GM23338 (cell line): ENCODE results near the gene PLAAT2. TPM values are rescaled to one million over a fixed set of nuclear protein-coding genes. Genes with fewer than 3 reads are reported as not detected.

ENCODE experiments used
- ATAC-seq: fragments of 200-7000 bp; cut with Tn5 transposase; 3 replicates; pipeline ENCODE4 v1.9.1; 2020
- DNase-seq: peaks from one replicate; pipeline ENCODE4 v3.0.0-alpha.2; 2015; ENCODE audit warnings: low spot score
- H2AFZ ChIP-seq: fragments of 200-600 bp; sonication (generic); 2 replicates; pipeline ENCODE4 v1.8.0; 2016; ENCODE audit warnings: antibody characterized with exemption, mild to moderate bottlenecking, moderate library complexity
- H3F3A ChIP-seq: fragments of 200-600 bp; sonication (generic); replicated peaks from 2 replicates; pipeline ENCODE4 v1.8.0; 2017; ENCODE audit warnings: antibody characterized with exemption, mixed run types, low read depth
- H3K27ac ChIP-seq: fragments of 200-600 bp; sonication (generic); 2 replicates; pipeline ENCODE4 v1.6.1; 2016; ENCODE audit warnings: low read depth
- H3K27me3 ChIP-seq: fragments of 200-600 bp; sonication (generic); 2 replicates; pipeline ENCODE4 v1.8.0; 2016; ENCODE audit warnings: mild to moderate bottlenecking, mixed run types, moderate library complexity; ENCODE audit not compliant: insufficient read depth
- H3K36me3 ChIP-seq: fragments of 200-600 bp; sonication (generic); 2 replicates; pipeline ENCODE4 v1.8.0; 2016; ENCODE audit warnings: mild to moderate bottlenecking; ENCODE audit not compliant: insufficient read depth
- H3K4me1 ChIP-seq: fragments of 200-600 bp; sonication (generic); 2 replicates; pipeline ENCODE4 v1.8.0; 2016; ENCODE audit warnings: mild to moderate bottlenecking, moderate library complexity; ENCODE audit not compliant: insufficient read depth
- H3K4me2 ChIP-seq: fragments of 200-600 bp; sonication (generic); 2 replicates; pipeline ENCODE4 v1.7.1; 2017; ENCODE audit warnings: mixed run types
- H3K4me3 ChIP-seq: fragments of 200-600 bp; sonication (generic); 2 replicates; pipeline ENCODE4 v1.6.1; 2016; ENCODE audit warnings: mixed run types
- H3K79me2 ChIP-seq: fragments of 200-600 bp; sonication (generic); replicated peaks from 2 replicates; pipeline ENCODE4 v1.8.0; 2017; ENCODE audit warnings: mild to moderate bottlenecking; ENCODE audit not compliant: insufficient read depth
- H3K9me2 ChIP-seq: fragments of 200-600 bp; sonication (generic); 2 replicates; pipeline ENCODE4 v1.8.0; 2017; ENCODE audit not compliant: insufficient read depth
- H4K20me1 ChIP-seq: fragments of 200-600 bp; sonication (generic); replicated peaks from 2 replicates; pipeline ENCODE4 v1.8.0; 2017; ENCODE audit warnings: mild to moderate bottlenecking; ENCODE audit not compliant: insufficient read depth
- H3K27ac Mint-ChIP-seq: 2 replicates; pipeline ENCODE4 v1.8.0; 2020; ENCODE audit warnings: inconsistent platforms, mild to moderate bottlenecking, moderate library complexity, mixed read lengths
- H3K27me3 Mint-ChIP-seq: 3 replicates; pipeline ENCODE4 v1.8.0; 2022; ENCODE audit warnings: low read depth, mild to moderate bottlenecking, moderate library complexity, mixed read lengths, inconsistent platforms; ENCODE audit not compliant: insufficient read depth, poor library complexity
- H3K36me3 Mint-ChIP-seq: 3 replicates; pipeline ENCODE4 v1.8.0; 2021; ENCODE audit warnings: low read depth, mild to moderate bottlenecking, inconsistent platforms, moderate library complexity, mixed read lengths
- H3K4me1 Mint-ChIP-seq: 3 replicates; pipeline ENCODE4 v1.8.0; 2020; ENCODE audit warnings: mild to moderate bottlenecking, inconsistent platforms, mixed read lengths
- H3K4me3 Mint-ChIP-seq: 3 replicates; pipeline ENCODE4 v1.8.0; 2021; ENCODE audit warnings: moderate library complexity, mild to moderate bottlenecking, inconsistent platforms, mixed read lengths
- H3K9me3 Mint-ChIP-seq: 3 replicates; pipeline ENCODE4 v1.8.0; 2020; ENCODE audit warnings: moderate library complexity, mild to moderate bottlenecking, inconsistent platforms, mixed read lengths
- ETS1 ChIP-seq: IDR thresholded peaks from 2 replicates; pipeline ENCODE4 v1.6.1; 2016; ENCODE audit warnings: antibody characterized with exemption
- EZH2phosphoT487 ChIP-seq: fragments of 200-600 bp; sonication (generic); IDR thresholded peaks from one replicate; pipeline ENCODE4 v1.8.1; 2018; ENCODE audit warnings: antibody characterized with exemption; ENCODE audit not compliant: unreplicated experiment
- NANOG ChIP-seq: IDR thresholded peaks from 2 replicates; pipeline ENCODE4 v1.6.1; 2016; ENCODE audit warnings: antibody characterized with exemption, borderline replicate concordance
- STAT1 ChIP-seq: IDR thresholded peaks from one replicate; pipeline ENCODE4 v1.6.1; 2016; ENCODE audit warnings: antibody characterized with exemption; ENCODE audit not compliant: unreplicated experiment
- ZNF114 ChIP-seq: fragments of 250-450 bp; sonication (Bioruptor Pico); IDR thresholded peaks from 2 replicates; pipeline ENCODE4 v1.5.0; 2020; ENCODE audit warnings: mild to moderate bottlenecking, moderate library complexity
- polyA plus RNA-seq: library from polyadenylated mRNA; unstranded; fragments of >200 nt; fragmentation: Nextera tagmentation; extraction: Ambion mirVana; gene quantifications from 2 replicates; pipeline ENCODE4 v1.2.1, GENCODE V29; 2016
- total RNA-seq: library from RNA; depleted of rRNA; stranded (reverse); fragments of >200 nt; shearing (Covaris generic); gene quantifications from 2 replicates; pipeline ENCODE4 v1.2.3, GENCODE V29; 2014
- TF ChIP-seq, protein P1 (sequence below): fragments of 250-450 bp; sonication (Bioruptor Pico); IDR thresholded peaks from 2 replicates; pipeline ENCODE4 v1.5.0; 2020; ENCODE audit warnings: mild to moderate bottlenecking, moderate library complexity

The PLAAT2 gene
- total and polyA plus RNA-seq, 2 experiments from 2014 or later = 0.66 to 0.78 TPM

DNA sequence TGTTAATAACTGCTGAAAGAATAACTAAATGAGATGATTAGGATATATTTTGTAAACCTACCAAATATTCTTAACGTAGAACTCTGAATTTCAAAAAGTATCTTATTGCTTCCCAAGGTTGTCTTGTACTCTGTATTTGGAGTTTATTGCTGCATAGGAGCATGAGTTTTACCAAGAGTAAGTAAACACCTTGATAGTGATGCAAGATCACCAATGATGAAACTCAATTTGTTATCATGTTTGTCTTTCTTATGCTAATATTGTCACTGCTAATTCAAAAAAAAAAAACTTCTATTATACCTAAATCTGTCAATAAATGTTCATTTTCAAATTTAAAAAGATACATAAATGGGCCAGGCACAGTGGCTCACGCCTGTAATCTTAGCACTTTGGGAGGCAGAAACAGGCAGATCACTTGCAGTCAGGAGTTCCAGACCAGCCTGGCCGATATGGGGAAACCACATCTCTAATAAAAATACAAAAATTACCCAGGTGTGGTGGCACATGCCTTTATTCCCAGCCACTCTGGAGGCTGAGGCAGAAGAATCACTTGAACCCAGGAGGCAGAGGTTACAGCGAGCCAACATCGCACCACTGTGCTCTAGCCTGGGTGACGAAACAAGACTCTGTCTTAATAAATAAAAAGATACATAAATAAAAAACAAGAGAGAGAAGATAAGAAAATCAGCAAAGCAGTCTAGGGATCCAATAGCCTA lies 23.4 kb upstream of the PLAAT2 start:
- no peak for DNase-seq
- H3K4me1 Mint-ChIP-seq = no peaks in the 10 kb centered on the region; the same call in 2 of the 3 replicates
- peaks cover 45% of the 10 kb centered on the region for H3K36me3 ChIP-seq
- H3K27me3 Mint-ChIP-seq = peaks cover 4% of the 10 kb centered on the region
- H3K9me2 ChIP-seq = no peaks in the 10 kb centered on the region
- H3K4me3 Mint-ChIP-seq = no peak overlapping the region
- no peak overlapping the region for H2AFZ ChIP-seq
- no peaks in the 10 kb centered on the region for H3K27me3 ChIP-seq
- no peaks in the 10 kb centered on the region; the same call in 1 of the 2 replicates for H3K79me2 ChIP-seq
- peaks cover 71% of the 10 kb centered on the region for H3K36me3 Mint-ChIP-seq
- H3K27ac ChIP-seq = peak overlapping the region; percentile 70; the same call in 1 of the 2 replicates
- H3K9me3 Mint-ChIP-seq = peaks cover 15% of the 10 kb centered on the region
- ATAC-seq = no peak
- no peaks in the 10 kb centered on the region for H4K20me1 ChIP-seq
- no peak overlapping the region for H3K4me3 ChIP-seq
- TF ChIP-seq ETS1 (no peak), NANOG (no peak), EZH2phosphoT487 (no peak), ZNF114 (CRISPR knock-in tag) (no peak), STAT1 (no peak)
- TF ChIP-seq, protein P1, sequence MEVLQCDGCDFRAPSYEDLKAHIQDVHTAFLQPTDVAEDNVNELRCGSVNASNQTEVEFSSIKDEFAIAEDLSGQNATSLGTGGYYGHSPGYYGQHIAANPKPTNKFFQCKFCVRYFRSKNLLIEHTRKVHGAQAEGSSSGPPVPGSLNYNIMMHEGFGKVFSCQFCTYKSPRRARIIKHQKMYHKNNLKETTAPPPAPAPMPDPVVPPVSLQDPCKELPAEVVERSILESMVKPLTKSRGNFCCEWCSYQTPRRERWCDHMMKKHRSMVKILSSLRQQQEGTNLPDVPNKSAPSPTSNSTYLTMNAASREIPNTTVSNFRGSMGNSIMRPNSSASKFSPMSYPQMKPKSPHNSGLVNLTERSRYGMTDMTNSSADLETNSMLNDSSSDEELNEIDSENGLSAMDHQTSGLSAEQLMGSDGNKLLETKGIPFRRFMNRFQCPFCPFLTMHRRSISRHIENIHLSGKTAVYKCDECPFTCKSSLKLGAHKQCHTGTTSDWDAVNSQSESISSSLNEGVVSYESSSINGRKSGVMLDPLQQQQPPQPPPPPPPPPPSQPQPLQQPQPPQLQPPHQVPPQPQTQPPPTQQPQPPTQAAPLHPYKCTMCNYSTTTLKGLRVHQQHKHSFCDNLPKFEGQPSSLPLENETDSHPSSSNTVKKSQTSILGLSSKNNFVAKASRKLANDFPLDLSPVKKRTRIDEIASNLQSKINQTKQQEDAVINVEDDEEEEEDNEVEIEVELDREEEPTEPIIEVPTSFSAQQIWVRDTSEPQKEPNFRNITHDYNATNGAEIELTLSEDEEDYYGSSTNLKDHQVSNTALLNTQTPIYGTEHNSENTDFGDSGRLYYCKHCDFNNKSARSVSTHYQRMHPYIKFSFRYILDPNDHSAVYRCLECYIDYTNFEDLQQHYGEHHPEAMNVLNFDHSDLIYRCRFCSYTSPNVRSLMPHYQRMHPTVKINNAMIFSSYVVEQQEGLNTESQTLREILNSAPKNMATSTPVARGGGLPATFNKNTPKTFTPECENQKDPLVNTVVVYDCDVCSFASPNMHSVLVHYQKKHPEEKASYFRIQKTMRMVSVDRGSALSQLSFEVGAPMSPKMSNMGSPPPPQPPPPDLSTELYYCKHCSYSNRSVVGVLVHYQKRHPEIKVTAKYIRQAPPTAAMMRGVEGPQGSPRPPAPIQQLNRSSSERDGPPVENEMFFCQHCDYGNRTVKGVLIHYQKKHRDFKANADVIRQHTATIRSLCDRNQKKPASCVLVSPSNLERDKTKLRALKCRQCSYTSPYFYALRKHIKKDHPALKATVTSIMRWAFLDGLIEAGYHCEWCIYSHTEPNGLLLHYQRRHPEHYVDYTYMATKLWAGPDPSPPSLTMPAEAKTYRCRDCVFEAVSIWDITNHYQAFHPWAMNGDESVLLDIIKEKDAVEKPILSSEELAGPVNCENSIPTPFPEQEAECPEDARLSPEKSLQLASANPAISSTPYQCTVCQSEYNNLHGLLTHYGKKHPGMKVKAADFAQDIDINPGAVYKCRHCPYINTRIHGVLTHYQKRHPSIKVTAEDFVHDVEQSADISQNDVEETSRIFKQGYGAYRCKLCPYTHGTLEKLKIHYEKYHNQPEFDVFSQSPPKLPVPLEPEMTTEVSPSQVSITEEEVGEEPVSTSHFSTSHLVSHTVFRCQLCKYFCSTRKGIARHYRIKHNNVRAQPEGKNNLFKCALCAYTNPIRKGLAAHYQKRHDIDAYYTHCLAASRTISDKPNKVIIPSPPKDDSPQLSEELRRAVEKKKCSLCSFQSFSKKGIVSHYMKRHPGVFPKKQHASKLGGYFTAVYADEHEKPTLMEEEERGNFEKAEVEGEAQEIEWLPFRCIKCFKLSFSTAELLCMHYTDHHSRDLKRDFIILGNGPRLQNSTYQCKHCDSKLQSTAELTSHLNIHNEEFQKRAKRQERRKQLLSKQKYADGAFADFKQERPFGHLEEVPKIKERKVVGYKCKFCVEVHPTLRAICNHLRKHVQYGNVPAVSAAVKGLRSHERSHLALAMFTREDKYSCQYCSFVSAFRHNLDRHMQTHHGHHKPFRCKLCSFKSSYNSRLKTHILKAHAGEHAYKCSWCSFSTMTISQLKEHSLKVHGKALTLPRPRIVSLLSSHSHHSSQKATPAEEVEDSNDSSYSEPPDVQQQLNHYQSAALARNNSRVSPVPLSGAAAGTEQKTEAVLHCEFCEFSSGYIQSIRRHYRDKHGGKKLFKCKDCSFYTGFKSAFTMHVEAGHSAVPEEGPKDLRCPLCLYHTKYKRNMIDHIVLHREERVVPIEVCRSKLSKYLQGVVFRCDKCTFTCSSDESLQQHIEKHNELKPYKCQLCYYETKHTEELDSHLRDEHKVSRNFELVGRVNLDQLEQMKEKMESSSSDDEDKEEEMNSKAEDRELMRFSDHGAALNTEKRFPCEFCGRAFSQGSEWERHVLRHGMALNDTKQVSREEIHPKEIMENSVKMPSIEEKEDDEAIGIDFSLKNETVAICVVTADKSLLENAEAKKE (CRISPR knock-in tag) = no peak
- H3K27ac Mint-ChIP-seq = no peak overlapping the region
- no peak overlapping the region for H3K4me2 ChIP-seq
- 0 out of 2 replicates have a peak, but pooled peaks cover 6% of the 10 kb centered on the region for H3K4me1 ChIP-seq
- H3F3A ChIP-seq = peaks cover 6% of the 10 kb centered on the region
